Measurements from ENCODE around the gene PRRT2.
"Not testable (repeated sequence)": the region's sequence is repeated elsewhere in the genome, so short reads cannot be mapped to it uniquely, and the experiment has no call there.

GRCh38 chr16:29793153-29793552 is 18.8 kb upstream of the PRRT2 start:
- TF ChIP-seq POLR2AphosphoS5 (IDR thresholded peaks at IDR 0.05; ENCODE audit: borderline replicate concordance, low read depth, low read length); EZH2 (IDR thresholded peaks at IDR 0.05); FOXP2 (optimal IDR thresholded peaks at IDR 0.05; ENCODE audit: control extremely low read depth, extremely low read length, insufficient read depth): not testable (repeated sequence)
